ENCODE results near the gene FBXL12.
"Not testable (repeated sequence)": the region's sequence is repeated elsewhere in the genome, so short reads cannot be mapped to it uniquely, and the experiment has no call there.

DNA sequence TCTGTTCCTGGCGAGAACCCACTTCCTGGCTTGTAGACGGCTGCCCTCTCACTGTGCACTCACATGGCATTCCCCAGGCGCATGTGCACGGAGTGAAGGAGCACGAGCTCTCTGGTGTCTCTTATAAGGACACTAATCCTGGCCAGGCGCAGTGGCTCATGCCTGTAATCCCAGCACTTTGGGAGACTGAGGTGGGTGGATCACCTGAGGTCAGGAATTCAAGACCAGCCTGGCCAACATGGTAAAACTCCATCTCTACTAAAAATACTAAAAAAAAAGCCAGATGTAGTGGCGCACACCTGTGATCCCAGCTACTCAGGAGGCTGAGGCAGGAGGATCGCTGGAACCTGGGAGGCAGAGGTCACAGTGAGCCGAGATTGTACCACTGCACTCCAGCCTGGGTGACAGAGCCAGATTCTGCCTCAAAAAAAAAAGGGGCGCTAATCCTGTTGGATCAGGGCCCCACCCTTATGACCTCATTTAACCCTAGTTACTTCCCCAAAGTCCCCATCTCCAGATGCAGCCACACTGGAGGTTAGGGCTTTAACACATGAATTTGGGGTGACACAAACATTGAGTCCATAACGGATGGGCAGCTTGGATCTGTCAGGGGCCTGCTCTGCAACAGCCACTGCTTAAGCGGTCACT is 24.9 kb upstream of the FBXL12 start:
- TF ChIP-seq, protein P1, sequence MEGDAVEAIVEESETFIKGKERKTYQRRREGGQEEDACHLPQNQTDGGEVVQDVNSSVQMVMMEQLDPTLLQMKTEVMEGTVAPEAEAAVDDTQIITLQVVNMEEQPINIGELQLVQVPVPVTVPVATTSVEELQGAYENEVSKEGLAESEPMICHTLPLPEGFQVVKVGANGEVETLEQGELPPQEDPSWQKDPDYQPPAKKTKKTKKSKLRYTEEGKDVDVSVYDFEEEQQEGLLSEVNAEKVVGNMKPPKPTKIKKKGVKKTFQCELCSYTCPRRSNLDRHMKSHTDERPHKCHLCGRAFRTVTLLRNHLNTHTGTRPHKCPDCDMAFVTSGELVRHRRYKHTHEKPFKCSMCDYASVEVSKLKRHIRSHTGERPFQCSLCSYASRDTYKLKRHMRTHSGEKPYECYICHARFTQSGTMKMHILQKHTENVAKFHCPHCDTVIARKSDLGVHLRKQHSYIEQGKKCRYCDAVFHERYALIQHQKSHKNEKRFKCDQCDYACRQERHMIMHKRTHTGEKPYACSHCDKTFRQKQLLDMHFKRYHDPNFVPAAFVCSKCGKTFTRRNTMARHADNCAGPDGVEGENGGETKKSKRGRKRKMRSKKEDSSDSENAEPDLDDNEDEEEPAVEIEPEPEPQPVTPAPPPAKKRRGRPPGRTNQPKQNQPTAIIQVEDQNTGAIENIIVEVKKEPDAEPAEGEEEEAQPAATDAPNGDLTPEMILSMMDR (IDR thresholded peaks at IDR 0.05): not testable (repeated sequence)
- not testable (repeated sequence) for TF ChIP-seq POLR2A (IDR thresholded peaks at IDR 0.05)

All from thyroid gland (tissue), 4 donors.